HUES64 (cell line): ENCODE measurements around the gene SLC1A4.
A peak's percentile ranks its signal among the peaks of the same experiment; 100 is the strongest.

Experiments
- H3K27ac ChIP-seq: 2 replicates; pipeline ENCODE4 v1.7.0; 2013; ENCODE audit warnings: low read depth, low read length, inconsistent platforms
- H3K27me3 ChIP-seq: 2 replicates; pipeline ENCODE4 v1.6.1; 2013; ENCODE audit warnings: mild to moderate bottlenecking, low read length; ENCODE audit not compliant: insufficient read depth
- H3K36me3 ChIP-seq: 2 replicates; pipeline ENCODE4 v1.6.1; 2013; ENCODE audit warnings: mild to moderate bottlenecking, low read length; ENCODE audit not compliant: insufficient read depth
- H3K4me1 ChIP-seq: 2 replicates; pipeline ENCODE4 v1.6.1; 2013; ENCODE audit warnings: mild to moderate bottlenecking, low read length, moderate library complexity; ENCODE audit not compliant: insufficient read depth
- H3K4me3 ChIP-seq: 2 replicates; pipeline ENCODE4 v1.5.1; 2013; ENCODE audit warnings: mild to moderate bottlenecking, low read length, moderate library complexity
- H3K9ac ChIP-seq: 2 replicates; pipeline ENCODE4 v1.6.1; 2013; ENCODE audit warnings: mild to moderate bottlenecking, low read depth, low read length
- H3K9me3 ChIP-seq: 2 replicates; pipeline ENCODE4 v1.6.1; 2013; ENCODE audit warnings: low read depth, low read length; ENCODE audit not compliant: insufficient read depth
- whole genome bisulfite sequencing: fragments of 150-250, 120-280 bp; methylation state at CpG from one replicate; pipeline ENCODE4 v1.1.7; 2013; ENCODE audit warnings: missing lambda C conversion rate; 5-methylcytosine and 5-hydroxymethylcytosine counted together

The SLC1A4 gene

GRCh38 chr2:65044097-65044735 lies 55.0 kb downstream of the SLC1A4 start:
- peaks cover 12% of the 10 kb centered on the region for H3K4me1 ChIP-seq
- H3K9me3 ChIP-seq = peaks cover 16% of the 10 kb centered on the region
- no peaks in the 10 kb centered on the region for H3K27me3 ChIP-seq
- peaks cover 25% of the 10 kb centered on the region for H3K36me3 ChIP-seq
- 91% methylated on average over 7 of the region's 7 CpGs for WGBS
- H3K9ac ChIP-seq = no peak overlapping the region
- H3K27ac ChIP-seq = no peak overlapping the region
- H3K4me3 ChIP-seq = no peak overlapping the region

- peaks cover 14% of the 10 kb centered on the region for H3K4me1 ChIP-seq
- H3K27ac ChIP-seq = peak overlapping the region; percentile 19; the same call in 1 of the 2 replicates
- 30% methylated on average over 10 of the region's 10 CpGs for WGBS
- H3K9me3 ChIP-seq = peaks cover 16% of the 10 kb centered on the region
- H3K4me3 ChIP-seq = no peak overlapping the region
- peaks cover 25% of the 10 kb centered on the region for H3K36me3 ChIP-seq
- H3K27me3 ChIP-seq = no peaks in the 10 kb centered on the region
- H3K9ac ChIP-seq = no peak overlapping the region
These were observed 56.5 kb downstream of the SLC1A4 start for GRCh38 chr2:65045651-65046050.

- Histone ChIP-seq H3K9me3 (peaks cover 16% of the 10 kb centered on the region), H3K27ac (no peak overlapping the region), H3K27me3 (no peaks in the 10 kb centered on the region), H3K4me3 (no peak overlapping the region), H3K9ac (no peak overlapping the region), H3K36me3 (peaks cover 25% of the 10 kb centered on the region), H3K4me1 (peaks cover 14% of the 10 kb centered on the region)
- 90% methylated on average over 11 of the region's 11 CpGs for WGBS
These were observed 57.6 kb downstream of the SLC1A4 start for GRCh38 chr2:65046633-65047407.

- H3K4me3 ChIP-seq = no peak overlapping the region
- no peak overlapping the region for H3K9ac ChIP-seq
- H3K9me3 ChIP-seq = peaks cover 11% of the 10 kb centered on the region
- H3K36me3 ChIP-seq = peaks cover 21% of the 10 kb centered on the region
- peaks cover 14% of the 10 kb centered on the region for H3K4me1 ChIP-seq
- peak overlapping the region; percentile 70; the same call in 1 of the 2 replicates for H3K27ac ChIP-seq
- H3K27me3 ChIP-seq = no peaks in the 10 kb centered on the region
- WGBS = 89% methylated on average over 1 of the region's 1 CpG
These were observed 59.9 kb downstream of the SLC1A4 start for GRCh38 chr2:65049010-65049639.

- no peak overlapping the region for H3K27ac ChIP-seq
- peaks cover 8% of the 10 kb centered on the region; the same call in 1 of the 2 replicates for H3K9me3 ChIP-seq
- 89% methylated on average over 3 of the region's 3 CpGs for WGBS
- no peaks in the 10 kb centered on the region for H3K27me3 ChIP-seq
- peaks cover 12% of the 10 kb centered on the region; the same call in 1 of the 2 replicates for H3K36me3 ChIP-seq
- peaks cover 5% of the 10 kb centered on the region for H3K4me1 ChIP-seq
- H3K9ac ChIP-seq = no peak overlapping the region
- H3K4me3 ChIP-seq = no peak overlapping the region
These were observed 61.7 kb downstream of the SLC1A4 start for GRCh38 chr2:65050931-65051330.

GRCh38 chr2:65053199-65053598 lies 64.0 kb downstream of the SLC1A4 start:
- H3K36me3 ChIP-seq = peaks cover 4% of the 10 kb centered on the region; the same call in 1 of the 2 replicates
- WGBS = 56% methylated on average over 1 of the region's 1 CpG
- peaks cover 3% of the 10 kb centered on the region; the same call in 1 of the 2 replicates for H3K9me3 ChIP-seq
- H3K9ac ChIP-seq = no peak overlapping the region
- H3K4me3 ChIP-seq = no peak overlapping the region
- H3K4me1 ChIP-seq = peaks cover 7% of the 10 kb centered on the region
- no peaks in the 10 kb centered on the region for H3K27me3 ChIP-seq
- H3K27ac ChIP-seq = no peak overlapping the region

- H3K36me3 ChIP-seq = peaks cover 4% of the 10 kb centered on the region; the same call in 1 of the 2 replicates
- no peak overlapping the region for H3K27ac ChIP-seq
- H3K9ac ChIP-seq = no peak overlapping the region
- no peaks in the 10 kb centered on the region for H3K27me3 ChIP-seq
- no peak overlapping the region; the same call in 1 of the 2 replicates for H3K4me3 ChIP-seq
- WGBS = 90% methylated on average over 4 of the region's 4 CpGs
- peaks cover 8% of the 10 kb centered on the region for H3K4me1 ChIP-seq
- no peaks in the 10 kb centered on the region for H3K9me3 ChIP-seq
These were observed 65.7 kb downstream of the SLC1A4 start for GRCh38 chr2:65054749-65055421.

GRCh38 chr2:65055422-65056214 lies 66.4 kb downstream of the SLC1A4 start:
- WGBS = 12% methylated on average over 42 of the region's 42 CpGs
- Histone ChIP-seq H3K9me3 (no peaks in the 10 kb centered on the region), H3K9ac (peak overlapping the region; percentile 74), H3K4me1 (peaks cover 8% of the 10 kb centered on the region), H3K36me3 (peaks cover 4% of the 10 kb centered on the region; the same call in 1 of the 2 replicates), H3K27ac (peak overlapping the region; percentile 32; the same call in 1 of the 2 replicates), H3K4me3 (peak overlapping the region; percentile 91), H3K27me3 (no peaks in the 10 kb centered on the region)

GRCh38 chr2:65056215-65057053 lies 67.2 kb downstream of the SLC1A4 start, which contains the start of gene CEP68:
Gene CEP68, plus strand, starts transcription at chr2:65056416. Its CDS starts 13,029 bp downstream, at chr2:65069445.
- peaks cover 8% of the 10 kb centered on the region for H3K4me1 ChIP-seq
- peak within 1 kb of the TSS; percentile 91 for H3K4me3 ChIP-seq
- H3K9me3 ChIP-seq = no peaks in the 10 kb centered on the region
- H3K27ac ChIP-seq = peak within 1 kb of the TSS; percentile 79
- WGBS = under 1% methylated on average over 99 of the region's 99 CpGs
- H3K27me3 ChIP-seq = no peaks in the 10 kb centered on the region
- peak within 1 kb of the TSS; percentile 95 for H3K9ac ChIP-seq
- H3K36me3 ChIP-seq = peaks cover 4% of the 10 kb centered on the region; the same call in 1 of the 2 replicates
